ENCODE measurements around the gene GPX3. TPM values are rescaled to one million over a fixed set of nuclear protein-coding genes. Genes with fewer than 3 reads are reported as not detected.
A peak's percentile ranks its signal among the peaks of the same experiment; 100 is the strongest.

The GPX3 gene
- total RNA-seq, 4 donors from 2014 or later = 3,864 to 9,036 (median 5,113) TPM

DNA sequence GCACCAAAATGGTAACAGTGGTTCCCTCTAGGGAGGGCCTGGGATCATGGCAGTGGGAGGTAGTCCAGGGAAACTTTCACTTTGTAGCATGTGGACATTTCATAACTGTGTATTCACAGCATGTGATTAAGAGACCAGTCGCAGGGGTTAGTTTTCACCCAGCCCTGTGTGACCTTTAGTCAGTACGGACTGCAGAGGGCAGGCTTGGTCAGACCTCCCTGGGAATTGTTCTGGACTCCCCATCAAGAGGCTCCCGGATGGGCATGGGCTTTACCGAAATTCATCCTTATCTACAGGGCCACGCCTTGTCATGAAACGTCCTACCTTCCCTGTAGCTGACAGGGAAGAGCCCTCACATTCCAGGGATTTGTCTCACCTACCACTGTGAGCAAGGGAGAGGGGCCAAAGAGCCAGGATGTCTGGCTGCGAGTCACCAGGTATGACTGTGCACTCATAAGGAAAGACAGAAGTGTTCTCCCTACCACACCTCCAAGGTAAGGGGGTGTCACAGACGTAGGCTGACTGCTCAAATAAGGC lies 19.9 kb downstream of the GPX3 start:
- H3K27ac ChIP-seq = peak overlapping the region in 3 of 4 donors; percentile 35 to 79 (median 68)

DNA sequence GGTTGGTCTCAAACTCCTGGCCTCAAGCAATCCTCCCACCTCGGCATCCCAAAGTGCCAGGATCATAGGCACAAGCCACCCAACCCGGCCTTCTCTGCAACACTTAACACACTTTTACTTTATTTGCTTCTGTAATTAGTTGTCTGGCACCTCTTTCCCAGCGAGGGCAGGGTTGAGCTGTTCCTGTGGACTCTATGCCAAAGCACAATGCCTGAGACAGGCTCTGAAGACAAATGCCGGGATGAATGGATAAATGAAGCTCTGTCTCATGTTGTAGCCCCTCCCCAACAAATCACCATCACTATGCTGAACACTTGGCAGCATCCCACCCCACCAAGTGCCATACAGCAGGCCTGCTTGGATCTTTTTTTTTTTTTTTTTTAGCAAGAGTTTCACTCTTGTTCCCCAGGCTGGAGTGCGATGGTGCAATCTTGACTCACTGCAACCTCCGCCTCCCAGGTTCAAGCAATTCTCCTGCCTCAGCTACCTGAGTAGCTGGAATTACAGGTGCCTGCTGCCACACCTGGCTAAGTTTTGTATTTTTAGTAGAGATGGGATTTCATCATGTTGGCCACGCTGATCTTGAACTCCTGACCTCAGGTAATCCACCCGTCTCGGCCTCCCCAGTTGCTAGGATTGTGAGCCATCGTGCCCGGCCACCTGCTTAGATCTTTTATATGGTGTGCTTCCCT lies 21.3 kb downstream of the GPX3 start:
- Histone ChIP-seq H3K36me3 (peaks cover 0 to 92% (median 38%) of the 10 kb centered on the region in 3 donors), H3K27ac (peak overlapping the region in 1 of 4 donors; percentile 18)
- WGBS, 2 donors = 91 to 92% methylated on average over 11 of the region's 11 CpGs

More for the DNA sequence above, 19.9 kb downstream of the GPX3 start:
- H3K4me1 ChIP-seq = peaks cover 0 to 43% (median 21%) of the 10 kb centered on the region in 4 donors
- H3K36me3 ChIP-seq = peaks cover 0 to 94% (median 40%) of the 10 kb centered on the region in 3 donors
- no peak overlapping the region for H3K4me3 ChIP-seq
- H3K27me3 ChIP-seq = no peaks in the 10 kb centered on the region
- TF ChIP-seq EP300 (IDR thresholded peaks at IDR 0.05) (peak; percentile 26 to 56), POLR2A (IDR thresholded peaks at IDR 0.05) (no peak)
- TF ChIP-seq, protein P1, sequence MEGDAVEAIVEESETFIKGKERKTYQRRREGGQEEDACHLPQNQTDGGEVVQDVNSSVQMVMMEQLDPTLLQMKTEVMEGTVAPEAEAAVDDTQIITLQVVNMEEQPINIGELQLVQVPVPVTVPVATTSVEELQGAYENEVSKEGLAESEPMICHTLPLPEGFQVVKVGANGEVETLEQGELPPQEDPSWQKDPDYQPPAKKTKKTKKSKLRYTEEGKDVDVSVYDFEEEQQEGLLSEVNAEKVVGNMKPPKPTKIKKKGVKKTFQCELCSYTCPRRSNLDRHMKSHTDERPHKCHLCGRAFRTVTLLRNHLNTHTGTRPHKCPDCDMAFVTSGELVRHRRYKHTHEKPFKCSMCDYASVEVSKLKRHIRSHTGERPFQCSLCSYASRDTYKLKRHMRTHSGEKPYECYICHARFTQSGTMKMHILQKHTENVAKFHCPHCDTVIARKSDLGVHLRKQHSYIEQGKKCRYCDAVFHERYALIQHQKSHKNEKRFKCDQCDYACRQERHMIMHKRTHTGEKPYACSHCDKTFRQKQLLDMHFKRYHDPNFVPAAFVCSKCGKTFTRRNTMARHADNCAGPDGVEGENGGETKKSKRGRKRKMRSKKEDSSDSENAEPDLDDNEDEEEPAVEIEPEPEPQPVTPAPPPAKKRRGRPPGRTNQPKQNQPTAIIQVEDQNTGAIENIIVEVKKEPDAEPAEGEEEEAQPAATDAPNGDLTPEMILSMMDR (IDR thresholded peaks at IDR 0.05) = peak in 1 of 5 experiments; percentile 5
- 64 to 70% methylated on average over 8 of the region's 8 CpGs for WGBS, 2 donors
- no peaks in the 10 kb centered on the region for H3K9me3 ChIP-seq
- DNase-seq (ENCODE audit: low spot score in 2 of 2) = no peak

DNA sequence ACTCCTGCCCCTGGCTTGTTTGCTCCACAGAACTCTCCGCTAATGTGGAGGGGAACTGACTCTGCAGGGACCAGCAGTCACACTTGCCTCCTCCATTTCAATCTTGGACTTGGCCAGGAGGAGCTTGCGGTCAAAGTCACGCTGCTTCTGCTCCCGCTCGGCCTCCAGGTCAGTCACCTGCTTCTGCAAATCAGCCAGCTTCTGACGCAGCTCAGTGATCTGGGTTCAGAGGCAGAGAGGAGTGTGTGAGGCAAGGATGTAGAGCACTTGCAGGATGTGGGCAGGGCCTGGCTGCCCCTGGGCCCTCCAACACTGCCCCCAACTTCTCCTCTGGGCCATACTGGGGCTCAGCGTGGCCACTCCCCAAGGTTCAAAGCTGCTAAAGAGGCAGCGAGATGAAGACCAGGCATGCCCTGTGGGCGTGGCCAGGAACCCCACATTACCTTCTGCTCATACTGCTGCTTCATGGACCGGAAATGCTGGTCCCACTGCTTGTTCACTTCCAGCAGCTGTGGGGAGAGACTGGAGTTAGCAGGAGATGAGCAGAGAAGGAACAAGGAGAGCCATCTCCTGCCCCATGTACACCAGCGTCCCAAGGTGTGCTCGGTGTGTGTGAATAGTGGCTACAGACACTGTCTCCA lies 22.2 kb downstream of the GPX3 start:
- H3K36me3 ChIP-seq = peaks cover 0 to 93% (median 38%) of the 10 kb centered on the region in 3 donors
- WGBS, 2 donors = 93 to 97% methylated on average over 12 of the region's 12 CpGs

More for the DNA sequence above, 21.3 kb downstream of the GPX3 start:
- no peak for DNase-seq (ENCODE audit: low spot score in 2 of 2)
- H3K4me3 ChIP-seq = no peak overlapping the region
- no peaks in the 10 kb centered on the region for H3K9me3 ChIP-seq
- no peak for TF ChIP-seq EP300 (IDR thresholded peaks at IDR 0.05)
- TF ChIP-seq, protein P1 (IDR thresholded peaks at IDR 0.05) = no peak
- TF ChIP-seq POLR2A (IDR thresholded peaks at IDR 0.05) = no peak
- H3K4me1 ChIP-seq = peaks cover 0 to 42% (median 21%) of the 10 kb centered on the region in 4 donors
- H3K27me3 ChIP-seq = no peaks in the 10 kb centered on the region

DNA sequence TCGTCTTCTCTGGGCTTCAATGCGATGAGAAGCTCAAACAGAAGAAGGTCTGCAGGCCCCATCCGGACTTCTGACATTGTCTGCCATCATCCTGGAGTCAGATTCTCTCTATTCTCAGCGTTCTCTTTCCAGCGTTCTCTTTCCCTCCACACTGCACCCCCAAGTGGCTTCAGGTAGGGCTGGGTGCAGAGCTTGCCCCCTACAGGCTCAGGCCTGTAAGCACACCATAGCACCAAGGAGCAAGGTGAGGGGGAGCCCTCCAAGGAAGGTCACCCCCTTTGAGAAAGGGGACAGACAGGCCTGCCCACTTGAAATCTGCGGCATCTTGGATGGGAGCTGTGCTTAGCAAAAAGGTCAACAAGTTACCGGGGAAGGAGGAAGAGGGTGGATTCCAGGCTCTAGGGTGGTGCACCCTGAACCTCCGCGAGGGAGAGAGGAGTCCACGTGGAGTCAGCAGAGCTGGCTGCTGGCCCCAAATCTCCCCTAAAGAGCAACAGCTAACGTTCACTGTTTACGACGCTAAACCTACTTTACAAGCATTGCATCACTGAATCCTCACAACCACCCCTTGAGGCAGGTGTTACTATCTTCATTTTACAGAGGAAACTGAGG lies 27.5 kb downstream of the GPX3 start:
- peak overlapping the region in 1 of 4 donors; percentile 48 for H3K27ac ChIP-seq
- H3K9me3 ChIP-seq = no peaks in the 10 kb centered on the region
- no peak overlapping the region for H3K4me3 ChIP-seq
- TF ChIP-seq, protein P1 (IDR thresholded peaks at IDR 0.05) = peak; percentile 78 to 86 (median 86)
- TF ChIP-seq POLR2A (IDR thresholded peaks at IDR 0.05) (no peak), EP300 (IDR thresholded peaks at IDR 0.05) (no peak)
- DNase-seq (ENCODE audit: low spot score in 2 of 2) = no peak
- peaks cover 0 to 93% (median 36%) of the 10 kb centered on the region in 3 donors for H3K36me3 ChIP-seq
- WGBS, 2 donors = 66 to 73% methylated on average over 13 of the region's 13 CpGs
- peaks cover 0 to 35% (median 8%) of the 10 kb centered on the region in 4 donors for H3K4me1 ChIP-seq
- no peaks in the 10 kb centered on the region for H3K27me3 ChIP-seq

More for the DNA sequence above, 22.2 kb downstream of the GPX3 start:
- Histone ChIP-seq H3K4me1 (peaks cover 0 to 34% (median 18%) of the 10 kb centered on the region in 4 donors), H3K9me3 (no peaks in the 10 kb centered on the region), H3K4me3 (no peak overlapping the region), H3K27ac (no peak overlapping the region), H3K27me3 (no peaks in the 10 kb centered on the region)
- no peak for DNase-seq (ENCODE audit: low spot score in 2 of 2)
- TF ChIP-seq POLR2A (IDR thresholded peaks at IDR 0.05) (no peak), EP300 (IDR thresholded peaks at IDR 0.05) (no peak)
- TF ChIP-seq, protein P1 (IDR thresholded peaks at IDR 0.05) = no peak
